NCI-H460 (cell line): ENCODE measurements around the gene STX10. TPM values are rescaled to one million over a fixed set of nuclear protein-coding genes. Genes with fewer than 3 reads are reported as not detected.
"Not testable (repeated sequence)": the region's sequence is repeated elsewhere in the genome, so short reads cannot be mapped to it uniquely, and the experiment has no call there.

ENCODE experiments used
- DNase-seq: peaks from one replicate; pipeline ENCODE4 v3.0.0-alpha.2; 2016; ENCODE audit warnings: low read depth; ENCODE audit errors: extremely low read depth
- polyA plus RNA-seq: library from polyadenylated mRNA; depleted of rRNA; stranded (reverse); fragments of >200 nt; gene quantifications from 2 replicates; pipeline ENCODE4 v1.2.3, GENCODE V29; 2014; cell fraction: nucleus; rRNA removed
- total RNA-seq: library from RNA; depleted of rRNA; stranded (reverse); fragments of >200 nt; shearing (Covaris generic); gene quantifications from 2 replicates; pipeline ENCODE4 v1.2.3, GENCODE V29; 2014; rRNA removed

STX10 gene
- total RNA-seq = 49.9 and 58.8 TPM in 2 replicates
- polyA plus RNA-seq = 177 and 192 TPM in 2 replicates

- peak; percentile 85 for DNase-seq
Observed at GRCh38 chr19:13150187-13150930, at the start of gene STX10, which contains the start of gene IER2. STX10 (minus strand) TSS chr19:13150375; CDS start chr19:13150173, 202 bp downstream. IER2 (plus strand) TSS chr19:13150411; CDS start chr19:13153187, 2,776 bp downstream.

- no peak for DNase-seq
Observed at GRCh38 chr19:13198634-13199033, 48.5 kb upstream of the STX10 start.

GRCh38 chr19:13195678-13196077 lies 45.5 kb upstream of the STX10 start:
- peak; percentile 4 for DNase-seq

GRCh38 chr19:13190781-13191540 lies 40.8 kb upstream of the STX10 start:
- DNase-seq = no peak

GRCh38 chr19:13189600-13189999 lies 39.4 kb upstream of the STX10 start:
- DNase-seq = no peak

GRCh38 chr19:13187419-13187818 lies 37.2 kb upstream of the STX10 start:
- DNase-seq = no peak

GRCh38 chr19:13186688-13187087 lies 36.5 kb upstream of the STX10 start:
- not testable (repeated sequence) for DNase-seq

GRCh38 chr19:13185763-13186657 lies 35.8 kb upstream of the STX10 start:
- not testable (repeated sequence) for DNase-seq

- not testable (repeated sequence) for DNase-seq
Observed at GRCh38 chr19:13184926-13185325, 34.8 kb upstream of the STX10 start.

GRCh38 chr19:13181747-13182388 lies 31.7 kb upstream of the STX10 start:
- DNase-seq = no peak

GRCh38 chr19:13178291-13178690 lies 28.1 kb upstream of the STX10 start:
- not testable (repeated sequence) for DNase-seq

GRCh38 chr19:13177584-13177983 lies 27.4 kb upstream of the STX10 start:
- not testable (repeated sequence) for DNase-seq

GRCh38 chr19:13176345-13176744 lies 26.2 kb upstream of the STX10 start:
- no peak for DNase-seq

- no peak for DNase-seq
Observed at GRCh38 chr19:13173139-13173737, 23.1 kb upstream of the STX10 start.

GRCh38 chr19:13172346-13173138 lies 22.4 kb upstream of the STX10 start:
- DNase-seq = peak; percentile 76

GRCh38 chr19:13171146-13171545 lies 21.0 kb upstream of the STX10 start:
- DNase-seq = no peak

- DNase-seq = peak; percentile 53
Observed at GRCh38 chr19:13169769-13170168, 19.6 kb upstream of the STX10 start.

- DNase-seq = not testable (repeated sequence)
Observed at GRCh38 chr19:13166151-13166550, 16.0 kb upstream of the STX10 start.
